ENCODE data around the gene HOXA5. TPM values are rescaled to one million over a fixed set of nuclear protein-coding genes. Genes with fewer than 3 reads are reported as not detected.
A peak's percentile ranks its signal among the peaks of the same experiment; 100 is the strongest.

The HOXA5 gene
- total RNA-seq, 4 donors from 2014 or later = 7.8 to 24.8 (median 14.7) TPM

GRCh38 chr7:27165996-27166530, 22.6 kb upstream of the HOXA5 start:
- intact Hi-C loops (cut with DNase I) = no loop called here
- Histone ChIP-seq H3K27me3 (peaks cover 27 to 100% (median 95%) of the 10 kb centered on the region in 4 donors), H3K27ac (replicated peaks in 1 of 4) (no peak overlapping the region), H3K36me3 (no peaks in the 10 kb centered on the region), H3K4me1 (peaks cover 18 to 57% (median 48%) of the 10 kb centered on the region in 4 donors), H3K9me3 (no peaks in the 10 kb centered on the region), H3K4me3 (peak overlapping the region in 1 of 4 donors; percentile 2)
- no peak for TF ChIP-seq POLR2AphosphoS5 (IDR thresholded peaks at IDR 0.05)
- TF ChIP-seq POLR2A (IDR thresholded peaks at IDR 0.05; ENCODE audit: low read depth) = no peak
- TF ChIP-seq CTCF (IDR thresholded peaks at IDR 0.05) = no peak
- TF ChIP-seq EP300 (IDR thresholded peaks at IDR 0.05) = no peak
- DNase-seq (ENCODE audit: extremely low spot score) = no peak
- WGBS = 12% methylated on average over 13 of the region's 46 CpGs

DNA sequence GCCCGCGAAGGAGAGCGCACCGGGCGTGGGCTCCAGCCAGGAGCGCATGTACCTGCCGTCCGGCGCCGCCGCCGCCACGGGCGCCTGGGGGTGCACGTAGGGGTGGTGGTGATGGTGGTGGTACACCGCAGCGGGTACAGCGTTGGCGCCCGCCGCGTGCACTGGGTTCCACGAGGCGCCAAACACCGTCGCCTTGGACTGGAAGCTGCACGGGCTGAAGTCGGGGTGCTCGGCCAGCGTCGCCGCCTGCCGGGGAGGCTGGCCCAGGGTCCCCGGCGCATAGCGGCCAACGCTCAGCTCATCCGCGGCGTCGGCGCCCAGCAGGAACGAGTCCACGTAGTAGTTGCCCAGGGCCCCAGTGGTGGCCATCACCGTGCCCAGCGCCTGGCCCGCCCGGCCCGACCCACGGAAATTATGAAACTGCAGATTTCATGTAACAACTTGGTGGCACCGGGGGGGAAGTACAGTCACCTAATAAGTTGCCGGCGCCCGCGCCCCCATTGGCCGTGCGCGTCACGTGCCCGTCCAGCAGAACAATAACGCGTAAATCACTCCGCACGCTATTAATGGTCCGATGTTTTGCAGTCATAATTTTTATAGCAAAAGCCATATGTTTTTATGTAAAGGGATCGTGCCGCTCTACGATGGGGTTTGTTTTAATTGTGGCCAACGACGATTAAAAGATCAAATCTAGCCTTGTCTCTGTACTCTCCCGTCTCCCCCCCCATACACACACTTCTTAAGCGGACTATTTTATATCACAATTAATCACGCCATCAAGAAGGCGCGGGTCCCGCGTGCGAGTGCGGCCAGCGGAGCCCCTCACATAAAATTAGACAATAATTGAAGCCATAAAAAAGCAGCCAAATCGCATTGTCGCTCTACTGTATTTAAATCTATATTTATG, 21.9 kb upstream of the HOXA5 start, which contains the start of gene HOXA9:
Gene HOXA9 (minus strand): TSS at position 449 of the 907 bp plus-strand sequence. CDS start 80 bp downstream, at position 369.
- Histone ChIP-seq H3K4me3 (peak within 1 kb of the TSS; percentile 21 to 31 (median 25)), H3K4me1 (peaks cover 25 to 64% (median 55%) of the 10 kb centered on the region in 4 donors)
- no peak for DNase-seq (ENCODE audit: extremely low spot score)

DNA sequence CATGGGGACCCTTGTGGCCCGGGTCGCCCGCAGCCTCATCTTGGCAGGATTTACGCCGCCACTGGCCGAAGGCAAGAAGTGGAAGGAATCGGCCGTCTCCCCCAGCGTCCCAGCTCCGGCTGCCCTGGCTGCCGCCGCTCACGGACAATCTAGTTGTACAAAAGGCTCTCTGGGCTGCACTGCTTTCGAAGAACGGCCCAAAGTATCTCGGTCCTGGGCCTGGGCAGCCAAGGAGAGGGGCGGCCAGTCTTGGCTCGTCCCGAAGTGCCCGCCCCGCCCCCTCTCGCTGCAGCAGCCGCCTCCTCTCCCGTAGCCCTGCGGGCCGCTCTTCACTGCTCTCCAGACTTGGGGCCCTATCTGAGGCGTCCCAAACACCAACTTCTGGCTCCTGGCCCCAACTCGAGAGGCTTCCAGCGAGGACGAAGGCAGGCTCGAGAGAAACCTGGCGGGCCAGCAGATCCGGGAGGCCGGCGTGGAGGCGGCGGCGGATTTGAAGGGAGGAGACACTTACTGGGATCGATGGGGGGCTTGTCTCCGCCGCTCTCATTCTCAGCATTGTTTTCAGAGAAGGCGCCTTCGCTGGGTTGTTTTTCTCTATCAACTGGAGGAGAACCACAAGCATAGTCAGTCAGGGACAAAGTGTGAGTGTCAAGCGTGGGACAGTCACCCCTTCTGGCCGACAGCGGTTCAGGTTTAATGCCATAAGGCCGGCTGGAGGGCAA, 21.0 kb upstream of the HOXA5 start:
- Histone ChIP-seq H3K36me3 (no peaks in the 10 kb centered on the region), H3K27ac (replicated peaks in 1 of 4) (no peak overlapping the region), H3K4me3 (peak overlapping the region; percentile 21 to 31 (median 25)), H3K27me3 (peaks cover 18 to 100% (median 91%) of the 10 kb centered on the region in 4 donors), H3K4me1 (peaks cover 21 to 62% (median 51%) of the 10 kb centered on the region in 4 donors), H3K9me3 (no peaks in the 10 kb centered on the region)
- WGBS = 15% methylated on average over 36 of the region's 47 CpGs
- TF ChIP-seq CTCF (IDR thresholded peaks at IDR 0.05) (no peak), POLR2AphosphoS5 (IDR thresholded peaks at IDR 0.05) (no peak), EP300 (IDR thresholded peaks at IDR 0.05) (no peak)
- DNase-seq (ENCODE audit: extremely low spot score) = no peak
- intact Hi-C loops (cut with DNase I) = loop anchor here (5.0 kb wide), 1 partner anchor 797 kb away; no protein-coding TSS in a partner anchor

More for the DNA sequence above, 21.9 kb upstream of the HOXA5 start, which contains the start of gene HOXA9:
- Histone ChIP-seq H3K36me3 (no peaks in the 10 kb centered on the region), H3K27ac (replicated peaks in 1 of 4) (no peak within 1 kb of the TSS), H3K9me3 (no peaks in the 10 kb centered on the region), H3K27me3 (peaks cover 27 to 100% (median 92%) of the 10 kb centered on the region in 4 donors)
- intact Hi-C loops (cut with DNase I) = no loop called here
- TF ChIP-seq CTCF (IDR thresholded peaks at IDR 0.05) (no peak), EP300 (IDR thresholded peaks at IDR 0.05) (no peak), POLR2AphosphoS5 (IDR thresholded peaks at IDR 0.05) (no peak)
- WGBS = 7% methylated on average over 37 of the region's 82 CpGs

- peak overlapping the region in 1 of 4 donors; percentile 31 for H3K4me3 ChIP-seq
- no peaks in the 10 kb centered on the region for H3K9me3 ChIP-seq
Observed at GRCh38 chr7:27164045-27164366, 20.5 kb upstream of the HOXA5 start.

More at GRCh38 chr7:27164045-27164366, 20.5 kb upstream of the HOXA5 start:
- DNase-seq (ENCODE audit: extremely low spot score) = no peak
- Histone ChIP-seq H3K36me3 (no peaks in the 10 kb centered on the region), H3K27ac (replicated peaks in 1 of 4) (no peak overlapping the region), H3K27me3 (peaks cover 17 to 100% (median 91%) of the 10 kb centered on the region in 4 donors), H3K4me1 (peaks cover 20 to 57% (median 48%) of the 10 kb centered on the region in 4 donors)
- intact Hi-C loops (cut with DNase I) = loop anchor here (5.0 kb wide), 1 partner anchor 797 kb away; no protein-coding TSS in a partner anchor
- TF ChIP-seq POLR2AphosphoS5 (IDR thresholded peaks at IDR 0.05) = no peak
- no peak for TF ChIP-seq CTCF (IDR thresholded peaks at IDR 0.05)
- no peak for TF ChIP-seq EP300 (IDR thresholded peaks at IDR 0.05)
- no peak for TF ChIP-seq POLR2A (IDR thresholded peaks at IDR 0.05; ENCODE audit: low read depth)
- WGBS = 45% methylated on average over 12 of the region's 12 CpGs

All from esophagus muscularis mucosa (tissue), 4 donors.